Measurements from ENCODE around the gene FBXW11.

Gene FBXW11

DNA sequence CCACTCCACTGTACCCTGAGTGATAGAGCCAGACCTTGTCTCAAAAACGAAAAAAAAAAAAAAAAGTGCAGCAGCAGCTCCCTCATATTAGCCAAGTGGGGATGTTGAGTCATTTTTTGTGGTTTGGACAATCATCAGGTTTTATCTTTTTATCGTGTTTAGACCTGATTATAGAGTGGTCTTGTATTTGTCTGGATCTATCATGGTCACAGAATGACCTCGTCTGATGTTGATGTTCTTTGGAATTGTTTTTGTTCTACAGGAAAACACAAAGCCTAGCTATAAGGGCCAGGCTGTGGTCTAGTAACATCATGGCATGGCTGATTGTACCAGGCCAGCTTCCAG is 1.6 kb upstream of the FBXW11 start:
- H3K4me2 ChIP-seq: no peak overlapping the region
- TF ChIP-seq, protein P1, sequence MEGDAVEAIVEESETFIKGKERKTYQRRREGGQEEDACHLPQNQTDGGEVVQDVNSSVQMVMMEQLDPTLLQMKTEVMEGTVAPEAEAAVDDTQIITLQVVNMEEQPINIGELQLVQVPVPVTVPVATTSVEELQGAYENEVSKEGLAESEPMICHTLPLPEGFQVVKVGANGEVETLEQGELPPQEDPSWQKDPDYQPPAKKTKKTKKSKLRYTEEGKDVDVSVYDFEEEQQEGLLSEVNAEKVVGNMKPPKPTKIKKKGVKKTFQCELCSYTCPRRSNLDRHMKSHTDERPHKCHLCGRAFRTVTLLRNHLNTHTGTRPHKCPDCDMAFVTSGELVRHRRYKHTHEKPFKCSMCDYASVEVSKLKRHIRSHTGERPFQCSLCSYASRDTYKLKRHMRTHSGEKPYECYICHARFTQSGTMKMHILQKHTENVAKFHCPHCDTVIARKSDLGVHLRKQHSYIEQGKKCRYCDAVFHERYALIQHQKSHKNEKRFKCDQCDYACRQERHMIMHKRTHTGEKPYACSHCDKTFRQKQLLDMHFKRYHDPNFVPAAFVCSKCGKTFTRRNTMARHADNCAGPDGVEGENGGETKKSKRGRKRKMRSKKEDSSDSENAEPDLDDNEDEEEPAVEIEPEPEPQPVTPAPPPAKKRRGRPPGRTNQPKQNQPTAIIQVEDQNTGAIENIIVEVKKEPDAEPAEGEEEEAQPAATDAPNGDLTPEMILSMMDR (conservative IDR thresholded peaks at IDR 0.05; ENCODE audit: low read depth, low read length): no peak
- no peaks in the 10 kb centered on the region for H3K36me3 ChIP-seq (ENCODE audit: insufficient read depth)
- H3K4me1 ChIP-seq (ENCODE audit: low read depth, poor library complexity, severe bottlenecking): peaks cover 21% of the 10 kb centered on the region
- no peaks in the 10 kb centered on the region for H4K20me1 ChIP-seq (ENCODE audit: insufficient read depth)
- H3K4me3 ChIP-seq (IDR thresholded peaks at IDR 0.05; ENCODE audit: insufficient read depth, low read depth, low read length): no peak overlapping the region
- H3K9ac ChIP-seq: no peak overlapping the region
- no peaks in the 10 kb centered on the region for H3K27me3 ChIP-seq (ENCODE audit: insufficient read depth, low read depth)
- peaks cover 30% of the 10 kb centered on the region for H3K79me2 ChIP-seq (ENCODE audit: insufficient read depth, low read depth)
- H2AFZ ChIP-seq (ENCODE audit: low read depth): no peak overlapping the region
- no peak overlapping the region for H3K27ac ChIP-seq

DNA sequence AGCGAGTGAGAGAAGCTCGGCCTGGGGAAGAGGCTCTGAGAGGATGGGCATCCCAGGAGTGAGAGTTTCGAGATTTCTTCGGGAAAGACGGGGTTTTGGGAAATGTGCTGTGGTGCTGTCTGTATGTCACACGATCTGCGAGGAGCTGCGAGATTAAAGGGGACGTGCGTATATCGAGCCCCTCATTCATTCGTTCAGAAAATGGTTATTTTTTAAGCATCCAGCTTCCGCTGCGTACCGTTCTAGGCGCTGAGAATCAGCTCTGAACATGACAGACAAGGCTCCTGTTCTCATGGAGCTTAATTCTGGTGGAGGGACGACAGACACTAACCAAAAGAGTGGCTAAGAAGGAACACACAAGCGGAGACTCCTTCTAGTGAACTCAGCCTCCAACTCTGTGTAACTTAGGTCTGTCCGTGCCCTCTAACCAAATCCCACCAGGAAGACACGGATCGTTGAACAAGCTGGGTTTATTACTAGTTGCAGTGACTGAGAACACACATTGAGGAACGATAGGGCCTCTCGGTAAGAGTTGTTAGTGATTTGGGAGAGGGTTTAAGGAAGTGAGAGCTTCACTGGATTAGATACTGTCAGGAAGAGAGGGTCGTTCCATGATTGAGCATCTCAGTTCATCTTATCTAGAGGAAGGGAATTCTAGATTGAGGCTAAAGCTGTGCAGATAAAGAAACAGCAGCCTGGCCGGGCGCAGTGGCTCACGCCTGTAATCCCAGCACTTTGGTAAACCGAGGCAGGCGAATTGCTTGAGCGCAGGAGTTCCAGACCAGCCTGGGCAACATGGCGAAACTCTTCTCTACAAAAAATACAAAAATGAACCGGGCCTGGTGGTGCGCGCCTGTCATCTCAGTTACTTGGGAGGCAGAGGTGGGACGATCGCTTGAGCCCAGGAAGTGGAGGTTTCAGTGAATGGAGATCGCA is 1.0 kb upstream of the FBXW11 start:
- Histone ChIP-seq H3K4me2 (peak overlapping the region; percentile 76), H3K9ac (peak overlapping the region; percentile 87), H3K4me3 (IDR thresholded peaks at IDR 0.05; ENCODE audit: insufficient read depth, low read depth, low read length) (no peak overlapping the region), H3K4me1 (ENCODE audit: low read depth, poor library complexity, severe bottlenecking) (peaks cover 21% of the 10 kb centered on the region), H3K36me3 (ENCODE audit: insufficient read depth) (no peaks in the 10 kb centered on the region), H3K27ac (peak overlapping the region; percentile 71), H3K27me3 (ENCODE audit: insufficient read depth, low read depth) (no peaks in the 10 kb centered on the region), H2AFZ (ENCODE audit: low read depth) (peak overlapping the region; percentile 65), H4K20me1 (ENCODE audit: insufficient read depth) (no peaks in the 10 kb centered on the region), H3K79me2 (ENCODE audit: insufficient read depth, low read depth) (peaks cover 35% of the 10 kb centered on the region)
- TF ChIP-seq, protein P1 (conservative IDR thresholded peaks at IDR 0.05; ENCODE audit: low read depth, low read length): no peak

DNA sequence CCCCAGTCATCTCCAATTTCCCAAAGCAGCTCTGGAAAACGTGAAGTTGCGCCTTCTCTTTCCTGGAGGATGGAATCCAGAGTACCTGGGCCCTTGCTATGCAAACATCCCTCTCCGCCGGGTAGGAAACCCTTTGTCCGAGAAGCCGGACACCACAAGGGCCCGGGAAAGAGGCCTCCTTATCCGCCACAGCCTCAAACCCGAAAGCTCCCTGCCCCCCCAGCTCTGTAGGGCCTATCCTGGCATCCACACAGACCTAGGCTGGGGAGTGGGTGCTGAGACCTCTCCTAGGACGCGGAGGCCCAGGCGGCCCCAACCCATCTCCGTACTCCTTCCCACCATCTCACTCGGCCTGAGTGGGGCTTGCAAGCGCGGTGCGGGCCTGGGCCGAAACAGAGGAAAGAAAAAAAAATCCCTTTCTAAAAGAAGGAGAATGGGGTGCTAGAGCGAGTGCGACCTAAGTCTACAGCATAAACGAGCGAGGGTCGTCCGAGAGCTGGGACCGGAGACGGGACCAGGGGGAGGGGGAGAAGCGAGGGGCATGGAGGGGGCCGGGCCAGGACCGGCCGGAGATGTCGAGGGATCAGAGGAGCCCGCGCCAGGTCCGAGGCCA is 624 bp downstream of the FBXW11 start:
- peak overlapping the region; percentile 65 for H2AFZ ChIP-seq (ENCODE audit: low read depth)
- H3K36me3 ChIP-seq (ENCODE audit: insufficient read depth): no peaks in the 10 kb centered on the region
- peak overlapping the region; percentile 71 for H3K27ac ChIP-seq
- peak overlapping the region; percentile 87 for H3K9ac ChIP-seq
- TF ChIP-seq, protein P1 (conservative IDR thresholded peaks at IDR 0.05; ENCODE audit: low read depth, low read length): no peak
- H3K4me1 ChIP-seq (ENCODE audit: low read depth, poor library complexity, severe bottlenecking): peaks cover 21% of the 10 kb centered on the region
- H3K4me3 ChIP-seq (IDR thresholded peaks at IDR 0.05; ENCODE audit: insufficient read depth, low read depth, low read length): no peak overlapping the region
- H3K27me3 ChIP-seq (ENCODE audit: insufficient read depth, low read depth): no peaks in the 10 kb centered on the region
- peak overlapping the region; percentile 94 for H3K4me2 ChIP-seq
- H3K79me2 ChIP-seq (ENCODE audit: insufficient read depth, low read depth): peaks cover 41% of the 10 kb centered on the region
- no peaks in the 10 kb centered on the region for H4K20me1 ChIP-seq (ENCODE audit: insufficient read depth)

DNA sequence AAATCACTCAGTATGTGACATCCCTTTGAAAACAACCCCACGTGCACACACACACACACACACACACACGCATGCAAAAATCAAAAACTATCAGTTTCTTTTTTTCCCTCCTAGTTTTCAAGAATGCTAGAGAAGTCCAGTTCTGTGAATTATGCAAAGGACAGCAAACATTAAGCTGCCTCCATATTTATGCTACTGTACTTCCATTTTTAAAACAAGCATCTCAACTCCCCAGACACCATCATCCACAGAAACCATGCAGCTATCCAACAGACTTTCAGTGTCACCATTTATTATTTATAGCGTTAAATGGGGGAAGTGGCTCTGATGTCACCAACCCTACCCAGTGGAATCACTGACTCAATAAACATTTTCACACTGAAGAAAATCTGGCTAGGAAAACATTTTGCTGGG is 1.6 kb downstream of the FBXW11 start:
- H3K9ac ChIP-seq: no peak overlapping the region
- no peak overlapping the region for H3K4me3 ChIP-seq (IDR thresholded peaks at IDR 0.05; ENCODE audit: insufficient read depth, low read depth, low read length)
- peak overlapping the region; percentile 94 for H3K4me2 ChIP-seq
- no peak overlapping the region for H3K27ac ChIP-seq
- TF ChIP-seq, protein P1 (conservative IDR thresholded peaks at IDR 0.05; ENCODE audit: low read depth, low read length): no peak
- no peaks in the 10 kb centered on the region for H3K36me3 ChIP-seq (ENCODE audit: insufficient read depth)
- H3K79me2 ChIP-seq (ENCODE audit: insufficient read depth, low read depth): peaks cover 50% of the 10 kb centered on the region
- no peaks in the 10 kb centered on the region for H3K27me3 ChIP-seq (ENCODE audit: insufficient read depth, low read depth)
- no peaks in the 10 kb centered on the region for H4K20me1 ChIP-seq (ENCODE audit: insufficient read depth)
- H3K4me1 ChIP-seq (ENCODE audit: low read depth, poor library complexity, severe bottlenecking): peaks cover 21% of the 10 kb centered on the region
- no peak overlapping the region for H2AFZ ChIP-seq (ENCODE audit: low read depth)

Measured in KMS-11 (cell line).